SK-N-SH (cell line): ENCODE data around the gene PRKN. TPM values are rescaled to one million over a fixed set of nuclear protein-coding genes. Genes with fewer than 3 reads are reported as not detected.

Experiments
- CTCF ChIA-PET: fragments of 300-600, 350-600 bp; formaldehyde crosslinking; extraction: SDS; loops from one replicate; lab custom pipeline; 2021; lab: Yijun Ruan, JAX
- POLR2A ChIA-PET: fragments of 350-600 bp; sonication (Branson Sonifier 250); formaldehyde crosslinking; extraction: SDS; loops from one replicate; lab custom pipeline; 2020; ENCODE audit warnings: antibody characterized with exemption, inconsistent platforms; lab: Yijun Ruan, JAX
- DNase-seq: peaks from one replicate; pipeline ENCODE4 v3.0.0; 2012
- H2AFZ ChIP-seq: fragments of 200-600 bp; sonication (generic); 2 replicates; pipeline ENCODE4 v1.8.1; 2016; ENCODE audit warnings: antibody characterized with exemption, mild to moderate bottlenecking, low read depth
- H3F3A ChIP-seq: fragments of 200-600 bp; sonication (generic); replicated peaks from 2 replicates; pipeline ENCODE3; 2016; ENCODE audit warnings: antibody characterized with exemption, mild to moderate bottlenecking; ENCODE audit not compliant: insufficient read depth
- H3K27ac ChIP-seq, 2 experiments: fragments of 200-500 bp in 1 of 2; fragments of 200-600 bp in 1 of 2; sonication (Bioruptor generic) in 1 of 2; sonication (generic), shearing (Covaris generic) in 1 of 2; 2 replicates each; pipeline versions ENCODE4 v1.5.1 to v1.6.1; 2014 to 2016; ENCODE audit warnings: low read depth in 2 of 2, inconsistent platforms in 1 of 2, low read length in 1 of 2, mild to moderate bottlenecking in 1 of 2, mixed read lengths in 1 of 2
- H3K27me3 ChIP-seq: fragments of 200-600 bp; sonication (generic), shearing (Covaris generic); 2 replicates; pipeline ENCODE4 v1.6.1; 2016; ENCODE audit warnings: mixed run types; ENCODE audit not compliant: insufficient read depth
- H3K36me3 ChIP-seq, 2 experiments: fragments of 200-500 bp in 1 of 2; fragments of 200-600 bp in 1 of 2; sonication (Bioruptor generic) in 1 of 2; sonication (generic) in 1 of 2; replicated peaks in 1 of 2; 2 replicates each; pipeline versions ENCODE3 to v1.5.1; 2014 to 2016; ENCODE audit warnings: low read length in 1 of 2, mild to moderate bottlenecking in 1 of 2; ENCODE audit not compliant: insufficient read depth in 2 of 2, control insufficient read depth in 1 of 2
- H3K4me1 ChIP-seq, 2 experiments: fragments of 200-500 bp in 1 of 2; fragments of 200-600 bp in 1 of 2; sonication (Bioruptor generic) in 1 of 2; sonication (generic), shearing (Covaris generic) in 1 of 2; 2 replicates each; pipeline versions ENCODE4 v1.5.1 to v1.6.1; 2014 to 2016; ENCODE audit warnings: low read depth in 1 of 2, low read length in 1 of 2, mixed run types in 1 of 2; ENCODE audit not compliant: insufficient read depth in 2 of 2, control insufficient read depth in 1 of 2
- H3K4me2 ChIP-seq: fragments of 200-600 bp; sonication (generic), shearing (Covaris generic); 2 replicates; pipeline ENCODE4 v1.6.1; 2017; ENCODE audit warnings: mixed run types
- H3K4me3 ChIP-seq, 2 experiments: fragments of 200-500 bp in 1 of 2; fragments of 200-600 bp in 1 of 2; sonication (Bioruptor generic) in 1 of 2; sonication (generic), shearing (Covaris generic) in 1 of 2; 2 replicates each; pipeline versions ENCODE4 v1.5.1 to v1.8.1; 2014 to 2016; ENCODE audit warnings: low read depth in 2 of 2, inconsistent platforms in 1 of 2, low read length in 1 of 2, mild to moderate bottlenecking in 1 of 2, mixed read lengths in 1 of 2, moderate library complexity in 1 of 2
- H3K79me2 ChIP-seq: fragments of 200-600 bp; sonication (generic); 2 replicates; pipeline ENCODE4 v1.8.1; 2017; ENCODE audit warnings: mild to moderate bottlenecking; ENCODE audit not compliant: insufficient read depth
- H3K9ac ChIP-seq: fragments of 200-600 bp; sonication (generic); 2 replicates; pipeline ENCODE4 v1.6.1; 2017; ENCODE audit warnings: mixed run types
- H3K9me2 ChIP-seq: fragments of 200-600 bp; sonication (generic); 2 replicates; pipeline ENCODE4 v1.6.1; 2017; ENCODE audit warnings: mixed run types
- H3K9me3 ChIP-seq: fragments of 200-600 bp; sonication (generic); 2 replicates; pipeline ENCODE4 v1.6.1; 2017; ENCODE audit warnings: mixed run types, mild to moderate bottlenecking, moderate library complexity
- H4K20me1 ChIP-seq: fragments of 200-600 bp; sonication (generic); 2 replicates; pipeline ENCODE4 v1.6.1; 2017; ENCODE audit warnings: mild to moderate bottlenecking, mixed run types; ENCODE audit not compliant: insufficient read depth
- CHD2 ChIP-seq: fragments of 150-350 bp; IDR thresholded peaks from 2 replicates; pipeline ENCODE4 v1.6.1; 2018; ENCODE audit warnings: low read length; ENCODE audit not compliant: partially characterized antibody
- CTCF ChIP-seq: fragments of 200-600 bp; sonication (generic); IDR thresholded peaks from 2 replicates; pipeline ENCODE4 v1.6.1; 2017; ENCODE audit warnings: antibody characterized with exemption, mild to moderate bottlenecking, moderate library complexity
- ELF1 ChIP-seq: IDR thresholded peaks from 2 replicates; pipeline ENCODE4 v1.4.0; 2012
- EP300 ChIP-seq, 2 experiments: IDR thresholded peaks; 2 replicates each; pipeline versions ENCODE4 v1.4.0 to v1.6.1; 2012; ENCODE audit warnings: borderline replicate concordance in 1 of 2, low read depth in 1 of 2, low read length in 1 of 2
- EZH2phosphoT487 ChIP-seq: fragments of 200-600 bp; sonication (generic); IDR thresholded peaks from 2 replicates; pipeline ENCODE4 v1.6.1; 2017; ENCODE audit warnings: low read depth, mixed run types, mild to moderate bottlenecking, antibody characterized with exemption, moderate library complexity, borderline replicate concordance
- FOSL2 ChIP-seq: IDR thresholded peaks from 2 replicates; pipeline ENCODE4 v1.4.0; 2012; ENCODE audit warnings: low read depth, mild to moderate bottlenecking, moderate library complexity, borderline replicate concordance
- GATA2 ChIP-seq: sonication (generic); formaldehyde crosslinking; IDR thresholded peaks from 2 replicates; pipeline ENCODE4 v1.5.0; 2020; ENCODE audit warnings: mild to moderate bottlenecking, missing genetic modification reagents
- IRF3 ChIP-seq: fragments of 150-350 bp; IDR thresholded peaks from 2 replicates; pipeline ENCODE4 v1.6.1; 2016; ENCODE audit warnings: mild to moderate bottlenecking, low read depth, low read length
- MEF2A ChIP-seq: IDR thresholded peaks from 2 replicates; pipeline ENCODE4 v1.4.0; 2012; ENCODE audit warnings: low read depth, borderline replicate concordance
- POLR2AphosphoS5 ChIP-seq: IDR thresholded peaks from 2 replicates; pipeline ENCODE4 v1.6.1; 2012; ENCODE audit warnings: low read depth, low read length
- RCOR1 ChIP-seq: fragments of 150-350 bp; IDR thresholded peaks from 2 replicates; pipeline ENCODE4 v1.6.1; 2017; ENCODE audit warnings: antibody characterized with exemption, low read length
- REST ChIP-seq: IDR thresholded peaks from 2 replicates; pipeline ENCODE4 v1.6.1; 2012; ENCODE audit warnings: mild to moderate bottlenecking, low read depth, low read length, moderate library complexity
- RXRA ChIP-seq: IDR thresholded peaks from 2 replicates; pipeline ENCODE4 v1.4.0; 2012; ENCODE audit warnings: low read depth, mild to moderate bottlenecking, borderline replicate concordance
- SIN3A ChIP-seq: IDR thresholded peaks from 2 replicates; pipeline ENCODE4 v1.6.1; 2012; ENCODE audit warnings: low read depth, mild to moderate bottlenecking, low read length, moderate library complexity, borderline replicate concordance
- TAF1 ChIP-seq: IDR thresholded peaks from 2 replicates; pipeline ENCODE4 v1.6.1; 2012; ENCODE audit warnings: low read depth, mild to moderate bottlenecking, low read length, moderate library complexity, borderline replicate concordance
- WGBS: methylation state at CpG from one replicate; pipeline ENCODE4 v1.1.6; 2017; ENCODE audit warnings: low lambda C conversion rate; 5-methylcytosine and 5-hydroxymethylcytosine counted together
- polyA plus RNA-seq, 3 experiments: library from polyadenylated mRNA; depleted of rRNA; stranded (reverse); fragments of >200 nt; gene quantifications; 2 replicates each; pipeline ENCODE4 v1.2.3, GENCODE V29; 2012
- TF ChIP-seq, protein P1 (sequence below): IDR thresholded peaks from 2 replicates; pipeline ENCODE4 v1.4.0; 2012; ENCODE audit warnings: low read depth

The PRKN gene
- polyA plus RNA-seq, 1 of the 3 experiments (the other 2 are of a cell fraction): 0.76 TPM

- H3K27ac ChIP-seq: no peak overlapping the region
- no peaks in the 10 kb centered on the region for H3K9me2 ChIP-seq
- no peak overlapping the region for H2AFZ ChIP-seq
- H3K4me3 ChIP-seq: no peak overlapping the region
- H3K4me1 ChIP-seq: peaks cover 0 to 2% of the 10 kb centered on the region in 2 experiments; a peak in 1 of 4 replicates
- no peak for DNase-seq
- H4K20me1 ChIP-seq: no peaks in the 10 kb centered on the region
- 22% methylated on average over 2 of the region's 2 CpGs for WGBS
- no peaks in the 10 kb centered on the region for H3K9me3 ChIP-seq
- POLR2A ChIA-PET: no interaction called here
- no peak overlapping the region for H3K9ac ChIP-seq
- TF ChIP-seq IRF3: no peak
- TF ChIP-seq FOSL2: no peak
- TF ChIP-seq, protein P1, sequence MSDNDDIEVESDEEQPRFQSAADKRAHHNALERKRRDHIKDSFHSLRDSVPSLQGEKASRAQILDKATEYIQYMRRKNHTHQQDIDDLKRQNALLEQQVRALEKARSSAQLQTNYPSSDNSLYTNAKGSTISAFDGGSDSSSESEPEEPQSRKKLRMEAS: no peak
- no peak for TF ChIP-seq RCOR1
- no peak for TF ChIP-seq CTCF
- TF ChIP-seq EP300 (IDR thresholded peaks at IDR 0.05; ENCODE audit: borderline replicate concordance in 1 of 2, low read depth in 1 of 2, low read length in 1 of 2): no peak
- no peak for TF ChIP-seq GATA2
- no peak for TF ChIP-seq SIN3A
- TF ChIP-seq EZH2phosphoT487: no peak
- no peak for TF ChIP-seq RXRA
- no peak for TF ChIP-seq ELF1
- no peaks in the 10 kb centered on the region for H3K27me3 ChIP-seq
- H3F3A ChIP-seq: no peaks in the 10 kb centered on the region
- CTCF ChIA-PET: no interaction called here
- no peaks in the 10 kb centered on the region for H3K79me2 ChIP-seq
- no peak overlapping the region for H3K4me2 ChIP-seq
- no peaks in the 10 kb centered on the region for H3K36me3 ChIP-seq
These were observed 636.8 kb downstream of the PRKN start for GRCh38 chr6:162090734-162091133.

GRCh38 chr6:162088091-162088490 lies 639.5 kb downstream of the PRKN start:
- 62% methylated on average over 2 of the region's 2 CpGs for WGBS
- no peak overlapping the region for H3K9ac ChIP-seq
- H3K27me3 ChIP-seq: no peaks in the 10 kb centered on the region
- no peaks in the 10 kb centered on the region for H3K9me3 ChIP-seq
- H3K4me1 ChIP-seq: peaks cover 0 to 2% of the 10 kb centered on the region in 2 experiments; a peak in 1 of 4 replicates
- H3F3A ChIP-seq: no peaks in the 10 kb centered on the region
- H3K9me2 ChIP-seq: no peaks in the 10 kb centered on the region
- peaks cover 0 to 3% of the 10 kb centered on the region in 2 experiments for H3K36me3 ChIP-seq
- no peak for DNase-seq
- CTCF ChIA-PET: interaction anchor here (0.6 kb wide), 1 partner anchor 304 kb away, joined by 3 read pairs; no protein-coding TSS in a partner anchor
- H3K4me3 ChIP-seq: no peak overlapping the region
- no peak overlapping the region for H2AFZ ChIP-seq
- no peaks in the 10 kb centered on the region for H4K20me1 ChIP-seq
- POLR2A ChIA-PET: no interaction called here
- H3K79me2 ChIP-seq: no peaks in the 10 kb centered on the region
- no peak overlapping the region for H3K4me2 ChIP-seq
- H3K27ac ChIP-seq: no peak overlapping the region
- no peak for TF ChIP-seq TAF1
- no peak for TF ChIP-seq REST
- TF ChIP-seq IRF3: no peak
- no peak for TF ChIP-seq MEF2A
- TF ChIP-seq EZH2phosphoT487: no peak
- no peak for TF ChIP-seq CHD2
- TF ChIP-seq RCOR1: no peak
- TF ChIP-seq CTCF: no peak
- TF ChIP-seq POLR2AphosphoS5: no peak
- no peak for TF ChIP-seq FOSL2
